ENCODE measurements around the gene STXBP1. TPM values are rescaled to one million over a fixed set of nuclear protein-coding genes. Genes with fewer than 3 reads are reported as not detected.

STXBP1 gene
- total and polyA plus RNA-seq, 2 donors (not counting 1 experiment from before 2014, with no cell fraction given), result 25.6 to 36.0 TPM

- no peak overlapping the region for H3K4me2 ChIP-seq (ENCODE audit: extremely low read depth, insufficient read depth, low read length)
- H3K27me3 ChIP-seq (ENCODE audit: control insufficient read depth, insufficient read depth, low read length), result no peaks in the 10 kb centered on the region
- H2AFZ ChIP-seq (ENCODE audit: low read length), result no peak overlapping the region
- DNase-seq (ENCODE audit: low read depth in 2 of 2), result no peak
- H3K9me3 ChIP-seq (ENCODE audit: control insufficient read depth, insufficient read depth, low read depth, low read length), result no peaks in the 10 kb centered on the region
- H4K20me1 ChIP-seq (ENCODE audit: control insufficient read depth, extremely low read depth, insufficient read depth, low read length), result no peaks in the 10 kb centered on the region
- H3K36me3 ChIP-seq (ENCODE audit: control insufficient read depth, insufficient read depth, low read length), result no peaks in the 10 kb centered on the region
- no peak overlapping the region for H3K27ac ChIP-seq (ENCODE audit: insufficient read depth, low read length)
- peaks cover 3% of the 10 kb centered on the region for H3K79me2 ChIP-seq (ENCODE audit: control insufficient read depth, insufficient read depth, low read length)
- TF ChIP-seq CTCF (conservative IDR thresholded peaks at IDR 0.05 in 1 of 2, IDR thresholded peaks at IDR 0.05 in 1 of 2; ENCODE audit: low read depth in 1 of 2, low read length in 2 of 2) (no peak), EZH2 (IDR thresholded peaks at IDR 0.05; ENCODE audit: low read length, missing control alignments) (no peak)
- no peak overlapping the region for H3K9ac ChIP-seq (ENCODE audit: insufficient read depth, low read length)
- H3K4me3 ChIP-seq (replicated peaks in 1 of 4; ENCODE audit: control extremely low read depth in 1 of 4, insufficient read depth in 1 of 4, low read depth in 3 of 4, low read length in 4 of 4), result no peak overlapping the region
- peaks cover 7% of the 10 kb centered on the region for H3K4me1 ChIP-seq (ENCODE audit: control insufficient read depth, extremely low read depth, insufficient read depth, low read length)
Measured at GRCh38 chr9:127588740-127589506, 23.2 kb upstream of the STXBP1 start.

DNA sequence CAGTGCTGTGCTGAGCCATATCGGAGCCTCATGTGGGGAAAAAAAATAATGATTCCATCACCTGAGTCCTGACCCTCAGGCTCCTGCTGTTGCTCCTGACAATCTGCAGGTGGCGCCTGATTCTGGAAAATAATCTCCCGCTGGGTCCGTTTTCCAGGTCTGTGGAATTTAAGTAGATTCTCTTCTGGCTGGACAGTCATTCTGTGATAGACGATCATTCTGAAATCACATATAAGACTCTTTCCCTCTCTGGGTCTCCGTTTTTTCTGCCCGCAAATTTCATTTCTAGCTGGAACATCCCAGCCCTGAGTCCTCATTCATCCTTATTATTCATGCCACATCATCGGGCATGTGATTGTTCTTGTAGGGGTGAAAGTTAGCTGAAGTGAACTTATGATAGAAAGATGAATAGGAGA is 22.1 kb upstream of the STXBP1 start:
- no peak overlapping the region for H3K9ac ChIP-seq (ENCODE audit: insufficient read depth, low read length)
- no peak overlapping the region for H3K4me3 ChIP-seq (replicated peaks in 1 of 4; ENCODE audit: control extremely low read depth in 1 of 4, insufficient read depth in 1 of 4, low read depth in 3 of 4, low read length in 4 of 4)
- no peaks in the 10 kb centered on the region for H3K36me3 ChIP-seq (ENCODE audit: control insufficient read depth, insufficient read depth, low read length)
- no peaks in the 10 kb centered on the region for H3K27me3 ChIP-seq (ENCODE audit: control insufficient read depth, insufficient read depth, low read length)
- peak overlapping the region; percentile 30 for H3K4me2 ChIP-seq (ENCODE audit: extremely low read depth, insufficient read depth, low read length)
- H3K79me2 ChIP-seq (ENCODE audit: control insufficient read depth, insufficient read depth, low read length), result peaks cover 3% of the 10 kb centered on the region
- H3K27ac ChIP-seq (ENCODE audit: insufficient read depth, low read length), result no peak overlapping the region
- H2AFZ ChIP-seq (ENCODE audit: low read length), result no peak overlapping the region
- peak; percentile 68 to 82 for DNase-seq (ENCODE audit: low read depth in 2 of 2)
- H4K20me1 ChIP-seq (ENCODE audit: control insufficient read depth, extremely low read depth, insufficient read depth, low read length), result no peaks in the 10 kb centered on the region
- TF ChIP-seq CTCF (conservative IDR thresholded peaks at IDR 0.05 in 1 of 2, IDR thresholded peaks at IDR 0.05 in 1 of 2; ENCODE audit: low read depth in 1 of 2, low read length in 2 of 2) (peak; percentile 95 to 97), EZH2 (IDR thresholded peaks at IDR 0.05; ENCODE audit: low read length, missing control alignments) (no peak)
- peaks cover 7% of the 10 kb centered on the region for H3K4me1 ChIP-seq (ENCODE audit: control insufficient read depth, extremely low read depth, insufficient read depth, low read length)
- no peaks in the 10 kb centered on the region for H3K9me3 ChIP-seq (ENCODE audit: control insufficient read depth, insufficient read depth, low read depth, low read length)

DNA sequence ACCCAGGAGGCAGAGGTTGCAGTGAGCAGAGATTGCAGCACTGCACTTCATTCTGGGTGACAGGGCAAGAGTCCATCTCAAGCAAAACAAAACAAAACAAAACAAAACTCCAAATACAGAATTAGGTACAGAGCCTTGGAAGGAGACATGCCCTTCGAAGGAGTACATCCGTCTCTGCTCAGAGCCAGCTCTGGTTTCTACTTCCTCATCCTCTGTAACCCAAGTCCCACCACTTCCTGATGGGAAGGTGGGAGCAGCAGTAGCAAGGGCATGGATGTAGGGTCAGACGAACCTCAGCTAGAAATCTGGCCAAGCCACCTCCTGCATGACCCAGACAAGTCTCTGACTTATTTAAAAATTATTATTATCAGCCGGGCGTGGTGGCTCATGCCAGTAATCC is 16.5 kb upstream of the STXBP1 start:
- H3K36me3 ChIP-seq (ENCODE audit: control insufficient read depth, insufficient read depth, low read length), result no peaks in the 10 kb centered on the region
- H3K27ac ChIP-seq (ENCODE audit: insufficient read depth, low read length), result no peak overlapping the region
- no peaks in the 10 kb centered on the region for H4K20me1 ChIP-seq (ENCODE audit: control insufficient read depth, extremely low read depth, insufficient read depth, low read length)
- DNase-seq (ENCODE audit: low read depth in 2 of 2), result no peak
- no peaks in the 10 kb centered on the region for H3K4me1 ChIP-seq (ENCODE audit: control insufficient read depth, extremely low read depth, insufficient read depth, low read length)
- no peak overlapping the region for H2AFZ ChIP-seq (ENCODE audit: low read length)
- TF ChIP-seq EZH2 (IDR thresholded peaks at IDR 0.05; ENCODE audit: low read length, missing control alignments) (no peak), CTCF (conservative IDR thresholded peaks at IDR 0.05 in 1 of 2, IDR thresholded peaks at IDR 0.05 in 1 of 2; ENCODE audit: low read depth in 1 of 2, low read length in 2 of 2) (no peak)
- H3K9me3 ChIP-seq (ENCODE audit: control insufficient read depth, insufficient read depth, low read depth, low read length), result no peaks in the 10 kb centered on the region
- no peaks in the 10 kb centered on the region for H3K27me3 ChIP-seq (ENCODE audit: control insufficient read depth, insufficient read depth, low read length)
- no peaks in the 10 kb centered on the region for H3K79me2 ChIP-seq (ENCODE audit: control insufficient read depth, insufficient read depth, low read length)
- no peak overlapping the region for H3K4me3 ChIP-seq (replicated peaks in 1 of 4; ENCODE audit: control extremely low read depth in 1 of 4, insufficient read depth in 1 of 4, low read depth in 3 of 4, low read length in 4 of 4)
- H3K4me2 ChIP-seq (ENCODE audit: extremely low read depth, insufficient read depth, low read length), result no peak overlapping the region
- H3K9ac ChIP-seq (ENCODE audit: insufficient read depth, low read length), result no peak overlapping the region

Data from fibroblast of lung (primary cell).